PC-9 (cell line): Measurements from ENCODE around the gene ARHGEF26. TPM values are rescaled to one million over a fixed set of nuclear protein-coding genes. Genes with fewer than 3 reads are reported as not detected.

Experiments used
- BruUV-seq: library from RNA; stranded (reverse); fragments of 400-500 nt; replicated peaks from 2 replicates; lab custom pipeline; 2021; lab: Mats Ljungman, UMichigan
- CTCF ChIA-PET: fragments of 300-600 bp; sonication (Branson Sonifier 250); formaldehyde crosslinking; loops from one replicate; lab custom pipeline; 2022; ENCODE audit warnings: antibody characterized with exemption; lab: Charles Lee
- POLR2A ChIA-PET: fragments of 300-600 bp; sonication (Branson Sonifier 250); formaldehyde crosslinking; loops from one replicate; lab custom pipeline; 2022; ENCODE audit warnings: antibody characterized with exemption; ENCODE audit not compliant: unreplicated experiment; lab: Charles Lee
- DNase-seq, 2 experiments: peaks; one replicate each; pipeline versions ENCODE4 v3.0.0 to v3.0.0-alpha.2; 2015 to 2022; ENCODE audit warnings: mixed read lengths in 1 of 2
- H2AFZ ChIP-seq: fragments of 200-600 bp; sonication (generic); 2 replicates; pipeline ENCODE4 v1.8.1; 2017; ENCODE audit warnings: antibody characterized with exemption
- H3F3A ChIP-seq: fragments of 200-600 bp; sonication (generic); 2 replicates; pipeline ENCODE4 v1.8.1; 2017; ENCODE audit warnings: antibody characterized with exemption, mild to moderate bottlenecking, low read depth; ENCODE audit not compliant: insufficient read depth
- H3K27ac ChIP-seq: fragments of 200-600 bp; sonication (generic); 2 replicates; pipeline ENCODE4 v1.6.1; 2016; ENCODE audit warnings: mixed run types
- H3K27me3 ChIP-seq: fragments of 200-600 bp; sonication (generic); 2 replicates; pipeline ENCODE4 v1.6.1; 2016; ENCODE audit warnings: low read depth, mixed run types; ENCODE audit not compliant: insufficient read depth
- H3K36me3 ChIP-seq: fragments of 200-600 bp; sonication (generic); 2 replicates; pipeline ENCODE4 v1.6.1; 2016; ENCODE audit warnings: low read depth, mixed run types
- H3K4me1 ChIP-seq: fragments of 200-600 bp; sonication (generic); replicated peaks from 2 replicates; pipeline ENCODE4 v1.6.1; 2016; ENCODE audit warnings: mixed run types; ENCODE audit not compliant: insufficient read depth
- H3K4me2 ChIP-seq: fragments of 200-600 bp; sonication (generic); 2 replicates; pipeline ENCODE4 v1.6.1; 2017; ENCODE audit warnings: mixed run types
- H3K4me3 ChIP-seq: fragments of 200-600 bp; sonication (generic); 2 replicates; pipeline ENCODE4 v1.6.1; 2016; ENCODE audit warnings: mixed run types
- H3K79me2 ChIP-seq: fragments of 200-600 bp; sonication (generic); 2 replicates; pipeline ENCODE4 v1.6.1; 2017; ENCODE audit warnings: low read depth, mixed run types
- H3K9me2 ChIP-seq: fragments of 200-600 bp; sonication (generic); 2 replicates; pipeline ENCODE4 v1.8.1; 2017; ENCODE audit warnings: mild to moderate bottlenecking; ENCODE audit not compliant: insufficient read depth
- H3K9me3 ChIP-seq: fragments of 200-600 bp; sonication (generic); 2 replicates; pipeline ENCODE4 v1.8.1; 2016; ENCODE audit warnings: low read depth; ENCODE audit not compliant: insufficient read depth
- H4K20me1 ChIP-seq: fragments of 200-600 bp; sonication (generic); 2 replicates; pipeline ENCODE4 v1.8.1; 2017; ENCODE audit not compliant: insufficient read depth
- CTCF ChIP-seq: fragments of 200-600 bp; sonication (generic); conservative IDR thresholded peaks from 2 replicates; pipeline ENCODE4 v1.6.1; 2017; ENCODE audit warnings: mixed run types, antibody characterized with exemption, mild to moderate bottlenecking, moderate library complexity
- EZH2 ChIP-seq: fragments of 200-600 bp; sonication (generic); IDR thresholded peaks from 2 replicates; pipeline ENCODE4 v1.8.0; 2017; ENCODE audit warnings: antibody characterized with exemption, low read depth
- intact Hi-C: fragments of 100-400 bp; cut with micrococcal nuclease; formaldehyde crosslinking; loops from one replicate; pipeline ENCODE4 v1.10.0; 2022; ENCODE audit not compliant: unreplicated experiment
- total RNA-seq: library from RNA; stranded (reverse); gene quantifications from 2 replicates; pipeline ENCODE4 v1.2.3, GENCODE V29; 2021

ARHGEF26 gene
- total RNA-seq, 1 experiment from 2014 or later: 7.9 TPM

GRCh38 chr3:154094051-154094450 is 27.1 kb upstream of the ARHGEF26 start:
- Histone ChIP-seq H2AFZ (no peak overlapping the region), H3K27me3 (no peaks in the 10 kb centered on the region), H3K4me2 (no peak overlapping the region), H3K9me2 (no peaks in the 10 kb centered on the region), H3K4me1 (peaks cover 20% of the 10 kb centered on the region), H3K27ac (no peak overlapping the region), H3F3A (peaks cover 9% of the 10 kb centered on the region; the same call in 1 of the 2 replicates), H3K36me3 (no peaks in the 10 kb centered on the region), H3K79me2 (no peaks in the 10 kb centered on the region), H3K9me3 (no peaks in the 10 kb centered on the region), H3K4me3 (no peak overlapping the region), H4K20me1 (no peaks in the 10 kb centered on the region)
- ChIA-PET CTCF (no interaction called here), POLR2A (no interaction called here)
- intact Hi-C loops: no loop called here
- no peak for TF ChIP-seq CTCF
- no peak for TF ChIP-seq EZH2
- no peak for DNase-seq
- BruUV-seq: no TSS peak

GRCh38 chr3:154095832-154096421 is 25.3 kb upstream of the ARHGEF26 start:
- no peak for TF ChIP-seq EZH2
- TF ChIP-seq CTCF: peak; percentile 69
- Histone ChIP-seq H3K4me1 (0 out of 2 replicates have a peak, but pooled peaks cover 1% of the 10 kb centered on the region), H3K9me2 (no peaks in the 10 kb centered on the region), H4K20me1 (no peaks in the 10 kb centered on the region), H2AFZ (no peak overlapping the region), H3K4me3 (no peak overlapping the region), H3K27me3 (no peaks in the 10 kb centered on the region), H3K9me3 (no peaks in the 10 kb centered on the region), H3K27ac (no peak overlapping the region), H3K4me2 (no peak overlapping the region), H3K79me2 (no peaks in the 10 kb centered on the region), H3K36me3 (no peaks in the 10 kb centered on the region), H3F3A (no peaks in the 10 kb centered on the region)
- ChIA-PET CTCF (no interaction called here), POLR2A (no interaction called here)
- no peak for DNase-seq
- BruUV-seq: no TSS peak
- intact Hi-C loops: loop anchor here (1.0 kb wide), 1 partner anchor 157 kb away; no protein-coding TSS in a partner anchor

GRCh38 chr3:154098376-154098775 is 22.8 kb upstream of the ARHGEF26 start:
- no peaks in the 10 kb centered on the region for H3K4me1 ChIP-seq
- H3K9me3 ChIP-seq: no peaks in the 10 kb centered on the region
- intact Hi-C loops: no loop called here
- CTCF ChIA-PET: no interaction called here
- H3K36me3 ChIP-seq: no peaks in the 10 kb centered on the region
- H3K79me2 ChIP-seq: no peaks in the 10 kb centered on the region
- H4K20me1 ChIP-seq: no peaks in the 10 kb centered on the region
- POLR2A ChIA-PET: no interaction called here
- H2AFZ ChIP-seq: no peak overlapping the region
- H3K27me3 ChIP-seq: no peaks in the 10 kb centered on the region
- H3K27ac ChIP-seq: no peak overlapping the region
- TF ChIP-seq CTCF (no peak), EZH2 (no peak)
- H3K4me3 ChIP-seq: no peak overlapping the region
- BruUV-seq: no TSS peak
- H3K9me2 ChIP-seq: no peaks in the 10 kb centered on the region
- H3K4me2 ChIP-seq: no peak overlapping the region
- DNase-seq: no peak
- no peaks in the 10 kb centered on the region for H3F3A ChIP-seq
